Upper lobe of left lung (tissue), 6 donors: ENCODE data around the gene LONP2. TPM values are rescaled to one million over a fixed set of nuclear protein-coding genes. Genes with fewer than 3 reads are reported as not detected.
A peak's percentile ranks its signal among the peaks of the same experiment; 100 is the strongest.

Experiments used
- ATAC-seq, 2 donors: fragments of 200-7000 bp; cut with Tn5 transposase; one replicate each; pipeline ENCODE4 v1.9.1; 2022; ENCODE audit warnings: mild to moderate bottlenecking in 2 of 2, moderate library complexity in 2 of 2; ENCODE audit not compliant: low FRiP score in 2 of 2
- DNase-seq, 2 donors: peaks; one replicate each; pipeline ENCODE4 v3.0.0-alpha.2; 2019 to 2020
- H3K27ac ChIP-seq, 4 donors: fragments of 200-600 bp; sonication (generic); one replicate each; pipeline ENCODE4 v1.5.1; 2016 to 2019
- H3K27me3 ChIP-seq, 4 donors: fragments of 200-600 bp; sonication (generic); one replicate each; pipeline ENCODE4 v1.5.1; 2017 to 2019
- H3K36me3 ChIP-seq, 4 donors: fragments of 200-600 bp; sonication (generic); one replicate each; pipeline ENCODE4 v1.5.1; 2016 to 2019
- H3K4me1 ChIP-seq, 4 donors: fragments of 200-600 bp; sonication (generic); one replicate each; pipeline ENCODE4 v1.5.1; 2018 to 2019
- H3K4me3 ChIP-seq, 4 donors: fragments of 200-600 bp; sonication (generic); one replicate each; pipeline ENCODE4 v1.5.1; 2017 to 2019; ENCODE audit warnings: mild to moderate bottlenecking in 2 of 4, moderate library complexity in 1 of 4
- H3K9me3 ChIP-seq, 4 donors: fragments of 200-600 bp; sonication (generic); one replicate each; pipeline ENCODE4 v1.5.1; 2018 to 2019
- CTCF ChIP-seq, 6 experiments: fragments of 450-650 bp in 4 of 6; fragments of 200-600 bp in 2 of 6; sonication (generic) in 2 of 6; IDR thresholded peaks; one replicate each; pipeline ENCODE4 v1.5.1; 2016 to 2019; ENCODE audit warnings: antibody characterized with exemption in 6 of 6
- EP300 ChIP-seq, 4 donors: sonication (generic); formaldehyde crosslinking; IDR thresholded peaks; one replicate each; pipeline ENCODE4 v1.5.1; 2017; ENCODE audit warnings: antibody characterized with exemption in 4 of 4, control low read depth in 2 of 4
- POLR2A ChIP-seq, 4 donors: fragments of 450-650 bp; IDR thresholded peaks; one replicate each; pipeline ENCODE4 v1.5.1; 2016 to 2017; ENCODE audit warnings: antibody characterized with exemption in 4 of 4, mild to moderate bottlenecking in 2 of 4
- POLR2AphosphoS5 ChIP-seq, 2 donors: sonication (generic); formaldehyde crosslinking; IDR thresholded peaks; one replicate each; pipeline ENCODE4 v1.5.1; 2017; ENCODE audit warnings: antibody characterized with exemption in 2 of 2
- whole genome bisulfite sequencing, 2 donors: methylation state at CpG; one replicate each; pipeline ENCODE4 v1.1.5; 2017 to 2018; 5-methylcytosine and 5-hydroxymethylcytosine counted together
- total RNA-seq, 6 donors: library from RNA; depleted of rRNA in 4 of 6; stranded (reverse); fragments of >200 nt in 4 of 6; gene quantifications; one replicate each; pipeline versions ENCODE4 v1.1.0 to v1.2.1, GENCODE V29; 2016 to 2021
- donor health status: DM: no; HTN: no; CAD: no; lungs with moderate emphysema.
- donor health status: DM: no; HTN: yes; CAD: no; lungs with severe emphysema.

The LONP2 gene
- total RNA-seq, 6 donors from 2014 or later, result 47.9 to 104 (median 57.8) TPM

- H3K27ac ChIP-seq, result peak overlapping the region; percentile 36 to 74 (median 58)
- WGBS, 2 donors, result 31 to 49% methylated on average over 2 of the region's 2 CpGs
- DNase-seq (no peak), ATAC-seq (peak in 1 of 2 donors; percentile 41)
- H3K9me3 ChIP-seq, result peaks cover 0 to 5% (median 0%) of the 10 kb centered on the region in 4 donors
- peaks cover 9 to 29% (median 27%) of the 10 kb centered on the region in 4 donors for H3K4me1 ChIP-seq
- H3K27me3 ChIP-seq, result no peaks in the 10 kb centered on the region
- peaks cover 0 to 16% (median under 1%) of the 10 kb centered on the region in 4 donors for H3K36me3 ChIP-seq
- H3K4me3 ChIP-seq, result no peak overlapping the region
- TF ChIP-seq EP300 (IDR thresholded peaks at IDR 0.05), result no peak
- TF ChIP-seq POLR2A (IDR thresholded peaks at IDR 0.05), result no peak
- TF ChIP-seq POLR2AphosphoS5 (IDR thresholded peaks at IDR 0.05), result no peak
- no peak for TF ChIP-seq CTCF (IDR thresholded peaks at IDR 0.05)
These were observed 73.7 kb downstream of the LONP2 start for GRCh38 chr16:48317614-48318315.

DNA sequence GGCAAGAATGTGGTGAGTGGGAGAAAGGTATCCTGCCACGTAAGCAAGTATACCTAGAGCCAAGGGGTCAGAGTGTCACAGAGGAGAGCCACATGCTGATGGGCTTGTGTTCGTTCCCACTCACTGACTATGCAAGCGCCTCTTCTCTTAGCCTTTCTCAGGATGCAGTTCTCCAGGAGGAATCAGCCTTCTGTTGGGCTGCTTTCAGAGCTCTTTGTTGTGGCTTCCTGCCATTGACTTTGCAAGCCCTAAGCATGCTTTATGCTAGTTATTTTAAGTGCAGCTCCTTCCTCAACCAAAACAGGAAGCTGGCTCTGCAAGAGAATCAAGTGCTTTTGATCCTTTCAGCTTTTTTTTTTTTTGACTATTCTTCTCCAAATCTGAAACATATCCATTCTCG lies 74.5 kb downstream of the LONP2 start:
- peak; percentile 34 to 70 for ATAC-seq
- Histone ChIP-seq H3K27me3 (no peaks in the 10 kb centered on the region), H3K9me3 (no peaks in the 10 kb centered on the region), H3K27ac (peak overlapping the region; percentile 36 to 74 (median 58)), H3K36me3 (peaks cover 0 to 16% (median 0%) of the 10 kb centered on the region in 4 donors), H3K4me1 (peaks cover 9 to 29% (median 27%) of the 10 kb centered on the region in 4 donors), H3K4me3 (no peak overlapping the region)
- 15 to 30% methylated on average over 4 of the region's 4 CpGs for WGBS, 2 donors
- no peak for TF ChIP-seq POLR2AphosphoS5 (IDR thresholded peaks at IDR 0.05)
- TF ChIP-seq EP300 (IDR thresholded peaks at IDR 0.05), result no peak
- no peak for TF ChIP-seq CTCF (IDR thresholded peaks at IDR 0.05)
- no peak for TF ChIP-seq POLR2A (IDR thresholded peaks at IDR 0.05)
- DNase-seq, result peak in 1 of 2 donors; percentile 49

- H3K9me3 ChIP-seq, result no peaks in the 10 kb centered on the region
- TF ChIP-seq EP300 (IDR thresholded peaks at IDR 0.05) (no peak), POLR2AphosphoS5 (IDR thresholded peaks at IDR 0.05) (no peak), CTCF (IDR thresholded peaks at IDR 0.05) (no peak), POLR2A (IDR thresholded peaks at IDR 0.05) (no peak)
- DNase-seq (no peak), ATAC-seq (no peak)
- H3K4me1 ChIP-seq, result peaks cover 9 to 29% (median 27%) of the 10 kb centered on the region in 4 donors
- H3K36me3 ChIP-seq, result peaks cover 0 to 10% (median 0%) of the 10 kb centered on the region in 4 donors
- H3K27me3 ChIP-seq, result no peaks in the 10 kb centered on the region
- no peak overlapping the region for H3K4me3 ChIP-seq
- peak overlapping the region in 1 of 4 donors; percentile 19 for H3K27ac ChIP-seq
- WGBS, 2 donors, result 64 to 80% methylated on average over 2 of the region's 2 CpGs
These were observed 77.4 kb downstream of the LONP2 start for GRCh38 chr16:48321317-48322036.

DNA sequence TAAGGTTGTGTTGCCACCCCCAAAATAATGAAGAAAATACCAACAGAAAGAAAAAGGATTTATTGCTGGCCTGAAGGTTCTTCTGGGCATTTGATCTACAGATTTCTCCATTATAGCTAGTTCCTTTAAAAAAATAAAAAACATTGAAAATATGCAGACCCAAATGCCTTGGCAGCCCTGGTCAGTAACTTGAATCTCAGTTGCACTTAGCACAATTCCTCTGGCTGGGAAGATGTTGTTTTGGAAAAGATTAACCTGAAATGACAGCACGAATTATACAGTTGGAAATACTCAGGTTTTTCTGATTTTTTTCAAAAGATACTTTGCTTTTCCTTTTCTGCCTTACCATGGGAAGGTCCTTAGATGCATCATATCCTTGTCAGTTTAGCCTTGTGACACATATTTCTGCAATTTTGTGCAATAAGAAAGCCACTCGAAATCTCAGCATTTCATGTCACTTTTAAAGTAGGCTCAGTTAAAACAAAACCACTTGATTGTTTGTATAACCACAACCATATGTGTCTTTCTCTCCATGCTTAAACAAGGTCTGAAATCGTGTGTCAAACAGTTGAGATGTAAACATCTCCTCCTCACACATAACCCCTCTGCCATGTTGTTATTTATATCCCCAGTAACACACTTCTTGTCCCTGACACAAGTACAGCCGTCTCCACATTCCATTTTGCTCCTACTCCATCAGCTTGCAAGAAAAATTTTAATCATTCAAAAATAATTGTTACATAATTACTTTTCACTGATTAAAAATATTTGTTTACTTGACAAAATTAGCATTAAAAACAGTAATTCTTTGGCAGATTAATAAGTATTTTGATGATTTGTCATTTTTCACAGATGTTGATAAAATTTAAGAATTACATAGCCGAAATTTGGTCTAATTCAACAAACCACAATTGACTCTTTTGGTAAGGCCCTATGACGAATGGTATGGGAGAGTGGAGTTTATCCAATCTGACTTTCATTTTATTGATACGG lies 80.0 kb downstream of the LONP2 start:
- H3K4me3 ChIP-seq, result no peak overlapping the region
- H3K27ac ChIP-seq, result no peak overlapping the region
- H3K27me3 ChIP-seq, result no peaks in the 10 kb centered on the region
- no peaks in the 10 kb centered on the region for H3K9me3 ChIP-seq
- ATAC-seq, result no peak
- 71 to 76% methylated on average over 7 of the region's 7 CpGs for WGBS, 2 donors
- TF ChIP-seq EP300 (IDR thresholded peaks at IDR 0.05) (no peak), POLR2A (IDR thresholded peaks at IDR 0.05) (no peak), CTCF (IDR thresholded peaks at IDR 0.05) (no peak), POLR2AphosphoS5 (IDR thresholded peaks at IDR 0.05) (no peak)
- peaks cover 0 to 14% (median 0%) of the 10 kb centered on the region in 4 donors for H3K36me3 ChIP-seq
- H3K4me1 ChIP-seq, result peaks cover 0 to 16% (median 9%) of the 10 kb centered on the region in 4 donors
- no peak for DNase-seq
